HG03280 (cell line): ENCODE results near the gene ATP4B.
"Not testable (repeated sequence)": the region's sequence is repeated elsewhere in the genome, so short reads cannot be mapped to it uniquely, and the experiment has no call there.

ENCODE experiments used
- ATAC-seq: cut with Tn5 transposase; IDR thresholded peaks from one replicate; pipeline ENCODE4 v1.9.1; 2021; ENCODE audit warnings: mild to moderate bottlenecking, moderate library complexity; ENCODE audit not compliant: unreplicated experiment

ATP4B gene

DNA sequence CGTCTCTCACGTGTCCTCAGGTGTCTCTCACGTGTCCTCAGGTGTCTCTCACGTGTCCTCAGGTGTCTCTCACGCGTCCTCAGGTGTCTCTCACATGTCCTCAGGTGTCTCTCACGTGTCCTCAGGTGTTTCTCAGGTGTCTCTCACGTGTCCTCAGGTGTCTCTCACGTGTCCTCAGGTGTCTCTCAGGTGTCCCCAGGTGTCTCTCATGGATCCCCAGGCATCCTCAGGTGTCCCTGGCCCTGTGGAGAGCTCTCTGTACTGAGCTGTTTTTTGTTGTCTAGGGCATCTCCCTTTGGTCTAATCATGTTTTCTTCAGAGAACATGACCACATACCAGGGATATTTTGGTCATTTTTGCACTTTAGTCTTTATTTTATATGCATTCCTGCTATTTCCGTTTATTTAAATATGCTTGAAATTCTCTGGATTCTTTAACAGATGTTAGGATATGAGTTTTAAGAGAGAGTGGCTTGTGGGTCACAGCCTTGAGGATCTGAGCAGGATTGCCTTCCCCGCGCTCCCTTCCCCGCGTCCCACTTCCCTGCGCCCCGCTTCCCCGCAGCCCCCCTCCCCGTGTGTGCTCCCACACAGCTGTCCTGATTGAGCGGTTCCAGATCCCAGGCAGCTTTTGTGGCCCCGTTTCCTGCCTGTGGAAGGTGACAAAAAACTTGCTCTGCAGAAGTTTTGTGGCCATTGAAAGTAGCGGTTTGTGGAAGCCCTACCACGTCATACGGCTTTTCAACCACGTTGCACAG, 31.9 kb downstream of the ATP4B start:
- ATAC-seq: no peak

- not testable (repeated sequence) for ATAC-seq
Measured at GRCh38 chr13:113624640-113625304, 33.2 kb downstream of the ATP4B start.

GRCh38 chr13:113624235-113624587, 33.8 kb downstream of the ATP4B start:
- ATAC-seq: no peak

- ATAC-seq: no peak
Measured at GRCh38 chr13:113623491-113624234, 34.3 kb downstream of the ATP4B start.

DNA sequence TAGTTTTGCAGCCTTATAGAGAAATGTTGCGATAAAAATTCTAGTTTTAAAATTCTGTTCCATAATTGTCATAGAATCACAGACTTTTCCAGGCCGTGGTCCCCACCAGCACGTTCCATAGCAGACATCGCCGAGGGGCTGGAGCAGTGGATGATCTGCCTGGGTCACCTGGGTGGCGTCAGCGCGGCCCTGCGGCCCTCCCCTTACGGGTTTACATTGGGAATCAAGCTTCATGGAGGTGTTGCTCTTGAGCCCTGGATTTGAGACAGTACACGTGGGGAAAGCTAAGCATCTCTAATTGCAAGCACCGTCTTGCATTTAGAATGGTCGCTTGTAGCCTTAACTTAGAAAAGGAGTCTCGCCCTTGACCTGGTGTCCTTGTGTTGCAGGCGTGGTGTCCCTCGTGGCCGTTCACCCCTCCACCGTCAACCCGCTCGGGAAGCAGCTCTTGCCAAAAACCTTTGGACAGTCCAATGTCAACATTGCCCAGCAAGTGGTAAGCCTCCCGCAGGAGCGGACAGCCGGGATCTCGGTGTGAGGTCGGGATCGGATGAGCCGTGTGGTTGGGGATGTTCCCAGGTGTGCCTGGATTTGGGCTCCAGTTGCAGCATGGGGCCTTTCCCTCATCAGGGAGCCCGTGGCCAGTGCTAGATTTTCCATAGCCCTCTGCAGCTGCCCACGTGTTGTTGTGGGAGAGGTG, 35.1 kb downstream of the ATP4B start:
- ATAC-seq: no peak

GRCh38 chr13:113621986-113622550, 35.9 kb downstream of the ATP4B start:
- ATAC-seq: not testable (repeated sequence)

DNA sequence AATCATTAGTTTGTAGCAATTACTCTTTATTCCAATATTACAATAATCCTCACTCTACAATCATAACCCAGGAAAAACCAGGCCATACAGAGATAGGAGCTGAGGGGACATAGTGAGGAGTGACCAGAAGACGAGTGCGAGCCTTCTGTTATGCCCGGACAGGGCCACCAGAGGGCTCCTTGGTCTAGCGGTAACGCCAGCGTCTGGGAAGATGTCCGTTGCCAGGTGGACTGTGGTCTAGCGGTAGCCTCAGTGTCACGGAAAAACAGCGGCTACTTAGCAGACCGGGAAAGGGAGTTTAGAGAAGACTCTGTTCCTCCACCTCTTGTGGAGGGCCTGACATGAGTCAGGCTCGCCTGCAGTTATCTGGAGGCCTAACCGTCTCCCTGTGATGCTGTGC, 36.5 kb downstream of the ATP4B start:
- not testable (repeated sequence) for ATAC-seq

- ATAC-seq: no peak
Measured at GRCh38 chr13:113621046-113621445, 37.0 kb downstream of the ATP4B start.

DNA sequence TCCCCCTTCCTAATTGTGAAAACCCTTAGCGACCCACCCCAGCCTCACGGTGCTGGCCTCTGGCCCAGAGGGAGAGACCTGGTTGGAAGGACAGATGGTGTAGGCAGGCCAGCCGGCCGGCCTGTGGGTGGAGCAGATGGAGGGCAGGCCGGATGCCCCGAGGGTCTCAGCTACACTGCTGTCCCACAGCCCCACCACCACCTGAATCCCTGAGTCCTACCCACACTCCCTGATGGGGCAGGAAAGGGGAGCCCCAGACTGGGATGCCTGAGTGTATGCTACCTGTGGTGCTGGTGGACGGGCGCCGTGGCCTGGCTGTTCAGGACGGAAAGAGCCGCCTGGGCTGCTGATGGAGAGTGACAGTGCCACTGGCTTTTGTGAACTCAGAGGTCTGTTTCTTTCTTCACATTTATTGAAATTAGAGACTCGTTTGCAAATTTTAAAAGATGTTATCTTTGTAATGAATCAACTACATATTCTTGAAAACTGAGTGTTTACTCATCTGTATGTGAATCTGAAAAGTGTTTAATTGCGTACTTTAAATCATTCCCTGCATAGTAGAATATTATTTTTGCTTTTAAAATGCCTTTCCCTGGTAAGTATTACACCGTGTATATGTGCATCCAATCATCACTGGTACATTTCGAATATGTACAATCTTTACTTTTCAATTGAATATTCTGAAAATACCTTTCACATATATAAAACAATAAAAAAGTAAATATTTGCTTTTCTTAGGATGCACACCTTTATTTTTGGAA, 37.8 kb downstream of the ATP4B start:
- no peak for ATAC-seq

GRCh38 chr13:113618455-113618854, 39.5 kb downstream of the ATP4B start:
- ATAC-seq: no peak

DNA sequence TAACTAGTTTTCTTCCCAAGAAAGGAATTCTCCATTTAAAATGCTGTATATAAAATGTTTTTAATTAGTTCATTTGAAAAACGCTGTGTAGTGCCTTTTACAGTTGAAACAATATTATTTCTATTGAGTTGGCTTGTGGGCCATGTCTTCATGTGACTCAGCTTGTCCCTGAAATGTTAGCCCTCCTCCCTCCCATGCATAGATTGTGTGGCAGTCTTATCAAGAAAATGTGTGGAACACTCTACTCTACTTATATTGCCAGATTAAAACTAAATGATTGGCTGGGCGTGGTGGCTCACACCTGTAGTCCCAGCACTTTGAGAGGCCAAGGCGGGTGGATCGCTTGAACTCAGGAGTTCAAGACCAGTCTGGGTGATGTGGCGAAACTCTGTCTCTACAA, 40.0 kb downstream of the ATP4B start:
- ATAC-seq: no peak

- ATAC-seq: no peak
Measured at GRCh38 chr13:113616991-113617749, 40.8 kb downstream of the ATP4B start.

- no peak for ATAC-seq
Measured at GRCh38 chr13:113616281-113616906, 41.6 kb downstream of the ATP4B start.

GRCh38 chr13:113613789-113614379, 44.1 kb downstream of the ATP4B start:
- ATAC-seq: no peak

DNA sequence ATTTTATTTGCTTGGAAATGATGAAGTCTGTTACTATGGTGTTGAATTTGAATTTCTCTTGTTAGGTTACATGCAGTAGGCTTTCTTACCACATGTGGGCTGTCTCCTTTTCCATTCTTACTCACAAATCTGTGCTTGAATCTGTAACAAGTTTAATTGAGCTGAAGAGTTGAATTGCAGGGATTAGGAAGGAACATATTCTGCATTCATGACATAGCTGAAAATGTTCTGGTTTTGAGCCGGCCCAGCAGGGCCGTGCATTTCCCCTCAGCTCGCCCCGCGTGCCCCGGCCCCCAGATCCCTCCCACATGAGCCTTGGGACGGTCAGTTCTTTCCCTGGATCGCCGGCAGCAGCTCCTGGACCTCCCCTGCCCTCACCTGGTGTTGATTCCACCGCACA, 45.4 kb downstream of the ATP4B start:
- ATAC-seq: no peak

- no peak for ATAC-seq
Measured at GRCh38 chr13:113611996-113612395, 46.0 kb downstream of the ATP4B start.

DNA sequence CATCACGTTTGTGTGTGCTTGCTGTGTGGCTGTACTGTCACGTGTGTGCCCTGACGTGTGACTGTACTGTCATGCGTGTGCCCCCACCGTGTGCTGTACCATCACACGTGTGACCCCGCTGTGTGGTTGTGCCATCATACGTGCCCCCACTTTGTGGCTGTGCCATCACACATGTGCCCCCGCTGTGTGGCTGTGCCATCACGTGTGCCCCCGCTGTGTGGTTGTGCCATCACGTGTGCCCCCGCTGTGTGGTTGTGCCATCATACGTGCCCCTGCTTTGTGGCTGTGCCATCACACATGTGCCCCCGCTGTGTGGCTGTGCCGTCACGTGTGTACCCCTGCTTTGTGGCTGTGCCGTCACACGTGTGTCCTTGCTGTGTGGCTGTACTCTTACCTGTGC, 47.7 kb downstream of the ATP4B start:
- no peak for ATAC-seq

GRCh38 chr13:113609616-113610015, 48.4 kb downstream of the ATP4B start:
- ATAC-seq: no peak
